GM21528 (cell line): ENCODE measurements around the gene ADAT2.

ENCODE experiments used
- ATAC-seq: cut with Tn5 transposase; IDR thresholded peaks from one replicate; pipeline ENCODE4 v1.9.1; 2021; ENCODE audit warnings: mild to moderate bottlenecking, moderate library complexity; ENCODE audit not compliant: unreplicated experiment, low FRiP score

The ADAT2 gene

DNA sequence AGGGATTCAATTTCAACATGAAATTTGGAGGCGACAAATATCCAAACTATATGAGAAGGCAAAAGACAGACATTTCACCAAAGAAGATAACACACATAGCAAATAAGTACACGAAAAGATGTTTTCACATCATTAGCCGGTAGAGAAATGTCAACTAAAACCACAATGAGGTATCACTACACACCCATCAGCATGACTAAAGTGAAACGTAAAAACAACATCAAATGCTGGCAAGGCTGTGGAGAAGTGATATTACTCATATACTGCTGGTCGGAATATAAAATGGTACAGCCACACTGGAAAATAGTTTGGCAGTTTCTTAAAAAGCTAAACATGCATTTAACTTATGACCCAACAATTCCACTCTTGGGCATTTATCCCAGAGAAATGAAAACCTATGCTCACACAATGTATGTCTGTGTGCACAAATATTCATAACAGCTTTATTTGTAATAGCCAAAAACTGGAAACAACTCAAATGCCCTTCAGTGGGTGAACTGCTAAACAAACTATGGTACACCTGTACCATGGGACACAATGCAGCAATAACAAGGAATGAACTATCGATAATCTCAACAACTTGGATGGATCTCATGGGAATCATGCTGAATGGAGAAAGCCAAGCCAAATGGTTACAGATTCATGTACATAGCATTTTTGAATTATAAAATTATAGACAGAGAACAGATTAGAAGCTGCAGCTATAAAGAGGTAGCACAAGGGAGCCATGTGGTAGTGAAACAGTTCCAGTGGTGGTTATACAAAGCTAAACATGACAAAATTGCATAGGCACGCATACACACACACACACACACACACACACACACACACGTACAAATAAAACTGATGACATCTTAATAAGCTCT is 8.6 kb downstream of the ADAT2 start:
- ATAC-seq, result no peak

- no peak for ATAC-seq
Observed at GRCh38 chr6:143441010-143441409, 9.5 kb downstream of the ADAT2 start.

GRCh38 chr6:143432588-143432987 is 17.9 kb downstream of the ADAT2 start:
- no peak for ATAC-seq

DNA sequence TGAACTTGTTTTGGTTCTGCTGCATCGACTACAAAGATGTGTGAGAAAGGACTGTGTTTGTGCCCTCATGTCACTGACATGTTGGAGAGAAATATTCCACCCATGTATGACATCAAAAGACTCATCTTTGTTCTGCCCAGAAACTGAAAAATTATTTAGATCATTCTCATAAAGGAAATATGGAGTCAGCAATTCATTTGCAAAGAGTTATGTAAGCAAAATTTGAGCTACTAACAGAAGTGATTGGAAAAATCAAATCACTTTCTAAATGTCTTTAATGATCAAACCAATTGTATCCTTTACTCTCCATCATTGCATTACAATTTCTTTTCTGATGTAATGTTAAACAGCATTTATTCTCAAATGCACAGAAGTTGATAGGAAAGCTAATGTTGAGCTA is 19.3 kb downstream of the ADAT2 start:
- no peak for ATAC-seq

DNA sequence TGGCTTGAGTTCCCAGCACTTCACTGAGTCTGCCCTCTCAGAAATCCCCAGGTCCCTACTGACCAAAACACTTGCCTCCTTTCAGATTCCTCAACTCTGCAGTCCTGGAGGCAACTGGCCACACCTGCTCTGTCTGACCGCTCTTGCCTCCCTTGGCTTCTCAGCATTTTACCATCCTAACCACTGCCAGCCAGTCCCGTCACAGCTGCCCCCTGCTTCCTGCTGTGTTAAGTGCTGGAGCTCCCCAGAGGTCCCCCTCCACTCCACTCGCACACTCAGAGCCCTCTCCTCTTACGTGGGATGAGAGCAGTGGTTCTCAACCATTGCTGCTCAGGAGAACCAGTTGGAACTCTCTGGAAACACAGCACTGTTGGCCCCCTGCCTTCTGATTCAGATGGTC is 20.5 kb downstream of the ADAT2 start:
- no peak for ATAC-seq

GRCh38 chr6:143427109-143427817 is 23.2 kb downstream of the ADAT2 start:
- peak; percentile 99 for ATAC-seq

DNA sequence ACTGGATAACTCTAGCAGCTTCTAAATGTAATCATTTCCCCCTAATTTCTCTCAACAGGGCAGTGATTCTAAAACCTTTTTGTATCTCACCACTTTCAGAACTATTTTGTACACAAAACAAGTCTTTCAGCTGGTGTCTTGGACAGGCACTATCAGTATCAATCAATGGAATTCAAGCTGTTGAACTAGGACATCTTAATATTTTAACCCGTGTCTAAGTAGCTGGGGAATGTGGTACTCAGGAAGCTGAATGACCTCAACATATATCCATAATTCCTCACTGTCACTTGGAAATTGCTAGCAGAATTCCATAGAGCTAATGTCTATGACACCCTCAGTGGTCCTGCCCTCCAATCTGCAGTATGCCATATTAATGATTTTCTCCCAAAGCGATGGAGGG is 24.5 kb downstream of the ADAT2 start:
- ATAC-seq, result no peak

GRCh38 chr6:143419526-143419925 is 31.0 kb downstream of the ADAT2 start:
- no peak for ATAC-seq

GRCh38 chr6:143414769-143415168 is 35.7 kb downstream of the ADAT2 start:
- no peak for ATAC-seq

DNA sequence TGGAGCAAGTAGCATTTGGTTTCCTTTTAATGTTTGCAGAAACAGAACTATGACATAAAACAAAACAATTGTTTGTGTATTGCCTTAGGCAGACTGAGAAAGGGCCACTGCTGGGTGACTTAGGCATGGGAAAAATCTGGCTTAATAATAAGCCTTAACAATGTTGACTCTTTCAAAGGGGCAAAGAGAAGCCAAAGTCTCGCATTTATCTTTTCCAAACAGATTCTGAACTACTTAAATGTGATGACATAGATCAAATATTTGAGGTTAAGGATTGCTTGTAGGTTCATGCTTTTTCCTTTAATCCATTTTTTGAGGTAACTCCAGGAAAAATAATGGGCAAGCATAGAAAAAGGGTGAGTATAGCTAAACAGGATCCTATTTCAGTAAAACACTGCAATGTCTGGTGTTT is 39.6 kb downstream of the ADAT2 start:
- ATAC-seq, result no peak

DNA sequence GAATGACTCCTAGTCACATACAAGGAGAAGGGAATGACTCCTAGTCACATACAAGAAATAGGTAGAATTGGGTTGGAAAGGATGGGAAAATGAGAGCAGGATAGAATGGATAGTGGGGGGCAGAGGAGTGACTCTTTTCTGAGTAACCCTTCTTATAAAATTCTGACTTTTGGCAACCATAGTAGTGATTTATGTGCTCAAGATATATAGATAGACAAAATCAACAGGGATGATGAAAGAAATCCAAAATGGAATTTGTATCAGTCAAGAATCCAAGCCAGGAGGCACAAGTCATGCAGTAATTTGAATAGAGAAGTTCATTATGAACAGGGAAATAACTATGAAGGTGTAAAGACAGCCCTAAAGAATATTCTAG is 41.7 kb downstream of the ADAT2 start:
- no peak for ATAC-seq

DNA sequence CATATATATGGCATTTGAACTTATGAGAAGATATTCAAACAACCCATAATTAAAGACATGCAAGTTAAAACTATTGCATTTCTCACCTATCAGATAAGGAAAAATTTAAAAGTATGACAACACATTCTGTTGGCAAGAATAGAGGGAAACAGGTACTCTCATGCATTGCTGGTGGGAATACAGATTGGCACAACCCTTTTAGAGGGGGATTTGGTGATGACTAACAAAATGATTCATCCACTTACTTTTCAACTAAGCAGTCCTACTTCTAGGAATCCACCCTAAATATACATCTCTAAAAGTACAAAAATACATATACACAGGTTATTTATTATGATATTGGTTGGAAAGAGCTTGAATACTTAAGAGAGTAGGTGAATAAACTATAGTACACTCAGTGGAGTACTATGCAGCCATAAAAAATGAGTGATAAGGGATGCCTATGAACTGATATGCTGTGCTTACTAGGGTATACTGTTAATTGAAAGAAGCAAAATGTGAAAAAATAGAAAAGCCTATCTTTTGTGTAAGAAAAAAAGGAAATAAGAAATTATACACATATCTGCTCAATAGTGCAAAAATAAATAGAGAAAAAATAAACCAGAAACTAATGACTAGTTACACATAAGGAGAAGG is 42.2 kb downstream of the ADAT2 start:
- no peak for ATAC-seq

DNA sequence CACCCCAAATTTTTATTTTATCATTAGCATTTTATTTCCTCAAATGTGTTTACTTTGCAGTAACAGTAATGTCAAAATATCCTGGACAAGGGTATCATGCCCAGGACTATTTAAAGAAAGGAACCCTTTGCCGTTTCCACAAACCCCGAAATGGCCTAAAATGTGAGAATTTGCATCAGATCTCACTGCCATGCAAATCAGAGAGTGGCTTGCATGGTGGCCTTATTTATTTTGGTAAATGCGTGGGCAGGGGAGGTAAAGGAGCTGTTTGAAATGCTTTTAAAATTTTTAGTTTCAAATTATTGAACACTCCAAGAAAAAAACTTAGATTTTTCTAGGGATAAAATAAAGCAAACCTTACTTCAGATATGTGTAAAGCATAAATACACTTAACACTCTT is 43.8 kb downstream of the ADAT2 start:
- ATAC-seq, result no peak

- no peak for ATAC-seq
Observed at GRCh38 chr6:143405373-143406154, 44.9 kb downstream of the ADAT2 start.

DNA sequence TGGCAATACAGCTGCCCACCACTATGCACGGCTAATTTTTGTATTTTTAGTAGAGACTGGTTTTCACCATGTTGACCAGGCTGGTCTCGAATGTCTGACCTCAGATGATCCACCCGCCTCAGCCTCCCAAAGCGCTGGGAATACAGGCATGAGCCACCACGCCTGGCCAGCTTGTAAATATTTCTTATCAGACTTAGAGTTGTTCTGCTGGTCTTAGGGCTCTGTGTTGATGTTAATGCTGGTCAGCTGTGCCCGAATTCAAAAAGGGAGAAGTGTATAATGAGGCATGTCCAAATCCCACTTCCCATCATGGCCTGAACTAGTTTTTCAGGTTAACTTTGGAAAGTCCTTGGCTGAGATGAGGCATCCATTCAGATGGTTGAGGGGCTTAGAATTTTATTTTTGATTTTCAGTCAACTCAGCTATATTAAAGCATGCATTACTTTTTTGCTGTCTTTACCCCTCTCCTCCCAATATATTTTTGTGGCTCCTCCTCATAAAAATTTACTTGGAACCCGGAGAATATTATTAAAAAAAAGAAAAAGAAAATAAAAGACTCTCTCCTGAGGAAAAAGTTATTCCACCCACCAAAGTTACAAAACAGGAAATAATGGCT is 47.7 kb downstream of the ADAT2 start:
- no peak for ATAC-seq

DNA sequence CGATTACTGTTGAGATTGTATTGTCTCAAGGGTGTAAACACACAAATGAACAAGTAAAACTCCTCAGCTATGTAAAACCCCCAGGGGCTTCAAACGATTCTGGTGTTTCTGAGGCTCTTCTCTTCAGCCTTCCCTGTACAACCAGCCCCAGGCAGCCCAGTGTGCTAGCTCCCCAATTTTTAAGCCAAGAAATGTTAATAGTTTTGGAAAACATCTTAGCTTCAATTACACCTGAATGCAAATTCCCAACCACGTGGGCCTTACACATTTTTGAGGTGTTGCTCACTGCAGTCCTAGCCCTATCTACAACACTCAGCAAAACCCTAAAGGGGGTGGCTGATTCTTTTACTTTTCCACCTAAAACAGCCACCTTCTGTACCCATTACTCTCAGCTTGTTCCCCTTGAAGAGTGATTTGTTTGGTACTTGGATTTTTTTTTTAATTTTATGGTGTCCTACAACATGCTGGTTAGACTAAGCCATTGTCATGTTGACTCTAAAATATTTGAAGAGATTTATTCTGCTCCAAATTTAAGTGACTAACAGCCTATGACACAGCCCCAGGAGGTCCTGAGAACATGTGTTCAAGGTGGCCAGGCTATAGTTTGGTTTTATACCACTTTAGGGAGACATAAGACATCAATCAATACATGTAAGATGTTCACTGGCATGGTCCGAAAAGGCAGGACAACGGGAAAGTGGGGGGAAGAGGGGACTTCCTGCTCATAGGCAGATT is 48.7 kb downstream of the ADAT2 start:
- no peak for ATAC-seq

GRCh38 chr6:143401068-143401446 is 49.4 kb downstream of the ADAT2 start:
- ATAC-seq, result no peak

DNA sequence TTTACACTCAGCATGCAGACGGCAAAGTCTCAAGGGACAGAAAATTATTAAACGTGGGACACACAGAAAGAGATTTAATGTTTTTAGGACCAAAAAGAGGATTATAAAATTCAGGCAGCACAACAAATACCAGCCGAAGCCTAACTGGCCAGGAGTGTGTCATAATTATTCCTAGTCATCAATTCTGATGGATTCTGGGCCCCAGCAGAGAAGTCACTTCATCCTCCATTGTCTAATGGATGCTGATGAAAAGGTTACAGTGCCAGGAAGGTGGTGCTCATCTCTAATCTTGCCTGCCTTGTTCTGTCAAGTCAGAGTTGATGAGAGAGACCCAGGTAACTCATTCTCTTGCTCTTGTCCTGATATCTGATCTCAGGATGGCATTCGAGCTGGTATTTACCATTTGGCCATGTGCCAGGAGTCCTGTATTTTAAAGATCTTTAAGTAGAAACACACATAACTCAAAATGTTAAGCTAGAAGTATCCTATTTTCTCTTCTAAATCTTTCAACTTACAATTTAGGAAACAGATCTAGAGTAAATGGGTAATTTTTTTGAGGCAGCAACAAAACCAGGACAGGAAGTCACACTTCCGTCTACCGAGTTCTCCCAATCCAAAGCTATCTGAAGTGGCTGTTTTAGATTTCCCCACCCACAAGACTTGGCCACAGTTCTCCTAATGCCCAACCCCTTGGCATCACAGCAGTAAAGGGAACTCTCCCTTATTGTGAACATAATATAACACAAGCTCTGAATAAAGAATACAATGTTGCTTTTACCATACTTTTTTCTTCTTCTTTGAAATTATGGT is 50.0 kb downstream of the ADAT2 start:
- no peak for ATAC-seq

GRCh38 chr6:143399775-143400174 is 50.7 kb downstream of the ADAT2 start:
- no peak for ATAC-seq
